GM13976 (cell line): ENCODE results near the gene MLN.

Source experiments
- DNase-seq: peaks from one replicate; pipeline ENCODE4 v3.0.0; 2012; ENCODE audit warnings: low spot score
- CTCF ChIP-seq: IDR thresholded peaks from 2 replicates; pipeline ENCODE4 v1.5.1; 2012; ENCODE audit warnings: borderline replicate concordance, mild to moderate bottlenecking; ENCODE audit not compliant: insufficient read depth; ENCODE audit errors: extremely low read depth, missing control alignments, control extremely low read depth
- in situ Hi-C: fragments of 300-500 bp; cut with MboI; formaldehyde crosslinking; loops from one replicate; pipeline ENCODE4 v1.12.0; 2022; ENCODE audit warnings: low sequenced_read_pairs, mixed read lengths, inconsistent platforms; ENCODE audit not compliant: unreplicated experiment

Gene MLN

GRCh38 chr6:33748841-33749240, 55.0 kb downstream of the MLN start:
- no peak for TF ChIP-seq CTCF
- in situ Hi-C loops, result no loop called here
- DNase-seq, result no peak

DNA sequence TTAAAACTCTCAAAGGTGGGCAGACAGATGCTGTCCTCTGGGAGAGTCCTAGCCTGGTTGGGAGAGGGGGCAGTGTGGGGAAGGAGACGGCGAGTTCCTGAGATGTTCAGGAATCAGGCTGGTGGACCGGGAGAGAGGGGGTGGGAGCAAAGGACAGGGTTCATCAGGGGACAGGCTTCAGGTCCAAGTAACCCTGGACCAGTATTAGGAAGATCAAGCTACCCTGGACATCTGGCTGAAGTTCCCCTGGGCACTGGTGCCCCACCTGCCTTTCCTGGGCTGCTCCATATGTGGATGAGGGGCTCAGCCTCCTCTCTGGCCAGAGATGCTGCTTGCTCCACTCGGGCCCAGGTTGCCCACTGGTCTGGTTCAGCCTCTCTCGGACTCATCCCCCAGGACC, 56.0 kb downstream of the MLN start:
- no peak for TF ChIP-seq CTCF
- in situ Hi-C loops, result no loop called here
- no peak for DNase-seq

DNA sequence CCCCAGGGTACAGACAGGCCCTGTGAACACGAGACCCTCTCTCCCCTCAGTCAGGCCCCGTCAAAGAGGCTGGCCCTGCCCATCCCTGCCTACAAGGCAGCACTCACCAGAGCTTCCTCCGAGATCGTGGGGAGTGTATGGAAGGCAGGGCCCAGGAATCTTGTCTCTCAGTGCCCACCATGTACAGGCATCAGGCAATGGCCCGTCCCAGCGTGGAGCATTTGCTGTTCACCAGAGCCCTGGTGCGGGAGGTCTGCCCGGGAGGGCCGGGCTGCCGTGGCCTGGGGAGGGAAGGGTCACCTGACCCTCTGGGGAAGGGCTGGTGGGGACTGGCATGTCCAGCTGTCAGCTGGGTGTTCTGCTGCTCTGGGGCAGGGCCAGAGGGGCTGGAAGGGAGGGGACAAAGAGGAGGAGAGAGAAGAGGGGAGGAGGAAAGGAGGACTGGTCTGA, 57.1 kb downstream of the MLN start, which contains the start of gene IP6K3:
IP6K3 (minus strand) TSS at position 255 of the 450 bp plus-strand sequence. CDS start 11,429 bp downstream, outside the sequence.
- TF ChIP-seq CTCF, result no peak
- no peak for DNase-seq
- in situ Hi-C loops, result no loop called here

DNA sequence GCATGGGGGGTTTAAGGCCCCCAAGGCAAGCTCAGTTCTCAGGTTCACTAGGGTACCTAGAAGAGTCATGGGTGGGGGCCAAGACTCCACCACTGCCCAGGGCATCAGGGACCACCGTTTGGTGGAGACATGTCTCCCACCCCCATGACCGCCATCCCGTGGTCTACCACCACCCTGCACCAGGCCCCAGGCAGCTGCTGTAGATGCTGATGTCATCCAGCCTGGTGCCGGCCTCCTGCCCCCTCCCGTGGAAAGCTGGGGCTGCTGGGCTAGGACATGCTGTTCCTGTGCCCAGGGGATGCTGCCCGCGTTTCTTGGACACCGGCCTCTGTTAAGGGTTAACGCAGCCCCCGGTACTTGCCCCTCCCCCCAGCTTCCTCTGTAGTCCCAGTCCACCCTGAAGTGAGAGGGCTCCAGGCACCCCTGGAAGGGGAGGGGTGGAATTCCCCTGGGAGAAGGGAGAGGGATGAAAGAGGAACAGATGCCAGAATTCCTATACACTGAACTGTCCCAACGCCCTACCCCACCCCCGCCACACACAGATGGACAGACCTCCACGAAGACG, 57.7 kb downstream of the MLN start:
- TF ChIP-seq CTCF, result no peak
- in situ Hi-C loops, result no loop called here
- DNase-seq, result no peak

- no peak for DNase-seq
- no peak for TF ChIP-seq CTCF
- in situ Hi-C loops, result no loop called here
Observed at GRCh38 chr6:33745548-33745947, 58.3 kb downstream of the MLN start.

DNA sequence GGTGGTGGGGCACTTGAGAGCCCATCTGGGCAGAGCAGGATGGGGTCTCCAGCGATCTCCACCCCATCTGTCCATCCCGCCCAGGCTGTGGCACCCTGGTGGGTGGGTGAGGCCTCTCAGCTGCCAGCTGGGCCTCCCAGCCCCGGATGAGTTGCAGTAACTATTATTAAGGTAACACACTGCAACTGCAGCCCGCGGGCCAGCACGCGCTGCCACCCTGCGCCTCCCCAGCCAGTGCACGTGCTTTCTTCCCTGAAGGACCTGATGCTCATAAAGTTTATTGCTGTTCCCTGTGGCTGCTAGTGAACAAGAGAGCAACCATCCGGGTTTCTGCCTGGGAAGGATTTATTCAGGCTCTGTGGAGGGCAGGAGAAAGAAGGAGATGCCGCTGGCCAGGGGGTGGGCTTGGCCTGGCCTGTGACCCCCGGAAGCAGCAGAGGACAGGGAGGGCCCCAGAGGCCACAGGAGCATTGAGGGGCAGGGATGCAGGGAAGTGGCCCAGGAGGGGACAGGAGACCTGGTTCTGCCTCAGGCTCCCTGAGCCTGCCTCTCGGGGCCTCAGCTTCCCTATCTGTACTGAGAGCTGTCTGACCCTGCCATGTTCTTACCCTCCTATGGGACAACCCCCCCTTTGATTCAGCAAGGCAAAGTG, 58.8 kb downstream of the MLN start:
- no peak for DNase-seq
- in situ Hi-C loops, result no loop called here
- no peak for TF ChIP-seq CTCF
